Liver (tissue), 9 donors: ENCODE data around the gene CYP2W1. TPM values are rescaled to one million over a fixed set of nuclear protein-coding genes. Genes with fewer than 3 reads are reported as not detected.

Source experiments
- DNase-seq: peaks from one replicate; pipeline ENCODE4 v3.0.0-alpha.2; 2017; ENCODE audit warnings: low spot score
- H3K27ac ChIP-seq, 2 donors: one replicate each; pipeline ENCODE4 v1.7.0; 2013; ENCODE audit warnings: inconsistent platforms in 2 of 2, low read length in 2 of 2, control low read depth in 1 of 2, low read depth in 1 of 2, mild to moderate bottlenecking in 1 of 2
- H3K27me3 ChIP-seq, 4 donors: one replicate each; pipeline versions ENCODE4 v1.6.1 to v1.7.0; 2013; ENCODE audit warnings: low read length in 3 of 4, inconsistent platforms in 1 of 4, mild to moderate bottlenecking in 1 of 4, moderate library complexity in 1 of 4; ENCODE audit not compliant: control insufficient read depth in 4 of 4, insufficient read depth in 4 of 4
- H3K36me3 ChIP-seq, 4 donors: one replicate each; pipeline versions ENCODE4 v1.6.1 to v1.7.0; 2013; ENCODE audit warnings: low read length in 3 of 4, mild to moderate bottlenecking in 3 of 4, low read depth in 1 of 4, moderate library complexity in 1 of 4; ENCODE audit not compliant: control insufficient read depth in 4 of 4, insufficient read depth in 3 of 4
- H3K4me1 ChIP-seq, 4 donors: one replicate each; pipeline versions ENCODE4 v1.6.1 to v1.7.0; 2013; ENCODE audit warnings: low read length in 3 of 4, mild to moderate bottlenecking in 3 of 4, moderate library complexity in 1 of 4; ENCODE audit not compliant: control insufficient read depth in 4 of 4, insufficient read depth in 4 of 4
- H3K4me3 ChIP-seq, 3 donors: one replicate each; pipeline versions ENCODE4 v1.6.1 to v1.7.0; 2013; ENCODE audit warnings: low read length in 3 of 3, control low read depth in 1 of 3, low read depth in 1 of 3, mild to moderate bottlenecking in 1 of 3
- H3K9ac ChIP-seq, 2 donors: one replicate each; pipeline ENCODE4 v1.7.0; 2013; ENCODE audit warnings: low read length in 2 of 2, mild to moderate bottlenecking in 2 of 2, moderate library complexity in 2 of 2, control low read depth in 1 of 2, low read depth in 1 of 2
- H3K9me3 ChIP-seq, 4 donors: one replicate each; pipeline versions ENCODE4 v1.6.1 to v1.7.0; 2013; ENCODE audit warnings: low read length in 3 of 4; ENCODE audit not compliant: control insufficient read depth in 4 of 4
- EGR1 ChIP-seq, 2 donors: IDR thresholded peaks; 2 replicates each; pipeline ENCODE4 v1.6.1; 2016 to 2018; ENCODE audit warnings: antibody characterized with exemption in 2 of 2, low read depth in 2 of 2
- FOXA1 ChIP-seq: IDR thresholded peaks from 2 replicates; pipeline ENCODE4 v1.6.1; 2016; ENCODE audit warnings: antibody characterized with exemption
- FOXA2 ChIP-seq: IDR thresholded peaks from 2 replicates; pipeline ENCODE4 v1.6.1; 2016; ENCODE audit warnings: antibody characterized with exemption
- GABPA ChIP-seq, 2 donors: IDR thresholded peaks in 1 of 2; conservative IDR thresholded peaks in 1 of 2; 2 replicates each; pipeline ENCODE4 v1.6.1; 2016; ENCODE audit warnings: antibody characterized with exemption in 2 of 2, mild to moderate bottlenecking in 1 of 2, moderate library complexity in 1 of 2
- JUND ChIP-seq, 2 donors: IDR thresholded peaks; 2 replicates each; pipeline ENCODE4 v1.6.1; 2016; ENCODE audit warnings: antibody characterized with exemption in 2 of 2
- NR2F2 ChIP-seq: IDR thresholded peaks from 2 replicates; pipeline ENCODE4 v1.6.1; 2016; ENCODE audit warnings: antibody characterized with exemption
- RXRA ChIP-seq, 2 donors: IDR thresholded peaks; 2 replicates each; pipeline ENCODE4 v1.6.1; 2017 to 2018; ENCODE audit warnings: antibody characterized with exemption in 2 of 2, mild to moderate bottlenecking in 1 of 2
- SP1 ChIP-seq: IDR thresholded peaks from 2 replicates; pipeline ENCODE4 v1.6.1; 2018; ENCODE audit warnings: antibody characterized with exemption, mild to moderate bottlenecking
- TAF1 ChIP-seq: conservative IDR thresholded peaks from 2 replicates; pipeline ENCODE4 v1.6.1; 2016; ENCODE audit warnings: antibody characterized with exemption, mild to moderate bottlenecking
- YY1 ChIP-seq: IDR thresholded peaks from 2 replicates; pipeline ENCODE4 v1.6.1; 2016; ENCODE audit warnings: antibody characterized with exemption, mild to moderate bottlenecking
- WGBS: extraction: QIAGEN DNeasy Blood & Tissue Kit; methylation state at CpG from one replicate; pipeline ENCODE4 v1.1.7; 2013; 5-methylcytosine and 5-hydroxymethylcytosine counted together
- polyA plus RNA-seq, 2 donors: library from polyadenylated mRNA; stranded (reverse) in 1 of 2; unstranded in 1 of 2; fragments of 200-250 nt in 1 of 2; fragments of >200 nt in 1 of 2; fragmentation: Nextera tagmentation in 1 of 2; extraction: Ambion mirVana in 1 of 2; gene quantifications; one replicate each; pipeline versions ENCODE4 v1.2.1 to v1.2.3, GENCODE V29; 2013 to 2015
- total RNA-seq, 2 donors: library from RNA; depleted of rRNA; stranded (reverse); fragments of >200 nt; gene quantifications; one replicate each; pipeline ENCODE4 v1.2.3, GENCODE V29; 2014
- TF ChIP-seq, protein P1 (sequence below): IDR thresholded peaks from 2 replicates; pipeline ENCODE4 v1.6.1; 2016; ENCODE audit warnings: antibody characterized with exemption, mild to moderate bottlenecking
- TF ChIP-seq, protein P2 (sequence below): IDR thresholded peaks from 2 replicates; pipeline ENCODE4 v1.6.1; 2016; ENCODE audit warnings: antibody characterized with exemption
- TF ChIP-seq, protein P3 (sequence below): IDR thresholded peaks from 2 replicates; pipeline ENCODE4 v1.6.1; 2016; ENCODE audit warnings: antibody characterized with exemption
- TF ChIP-seq, protein P4 (sequence below): IDR thresholded peaks from 2 replicates; pipeline ENCODE4 v1.6.1; 2016; ENCODE audit warnings: antibody characterized with exemption
- TF ChIP-seq, protein P5 (sequence below): fragments of 150-350 bp; IDR thresholded peaks from 2 replicates; pipeline ENCODE4 v1.5.1; 2017; ENCODE audit warnings: improper control_type of control experiment, low read depth, low read length; ENCODE audit not compliant: missing input control
- donor health status: healthy.
- donor health status: healthy.
- donor health status: healthy.
- donor health status: healthy.
- donor health status: healthy.

CYP2W1 gene
- total and polyA plus RNA-seq, 4 donors = 0.28 TPM; not detected in 3

DNA sequence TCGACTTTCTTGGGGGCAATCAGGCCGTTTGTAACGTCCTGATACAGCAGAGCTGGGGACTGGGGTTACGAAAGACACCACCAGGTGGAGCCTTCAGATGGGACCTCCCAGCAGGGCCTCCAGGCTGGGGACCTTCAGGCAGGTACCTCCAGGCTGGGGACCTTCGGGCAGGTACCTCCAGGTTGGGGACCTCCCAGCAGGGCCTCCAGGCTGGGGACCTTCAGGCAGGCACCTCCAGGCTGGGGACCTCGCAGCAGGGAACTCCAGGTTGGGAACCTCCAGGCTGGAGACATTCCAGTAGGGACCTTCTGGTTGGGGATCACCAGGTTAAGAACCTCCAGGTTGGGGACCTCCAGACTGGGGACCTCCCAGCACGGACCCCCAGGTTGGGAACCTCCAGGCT lies 37.9 kb downstream of the CYP2W1 start:
- DNase-seq = no peak
- Histone ChIP-seq H3K27ac (no peak overlapping the region), H3K4me1 (no peaks in the 10 kb centered on the region), H3K27me3 (no peaks in the 10 kb centered on the region), H3K9me3 (no peaks in the 10 kb centered on the region), H3K9ac (no peak overlapping the region), H3K36me3 (peaks cover 0 to 5% (median 0%) of the 10 kb centered on the region in 4 donors), H3K4me3 (no peak overlapping the region)
- WGBS = 87% methylated on average over 7 of the region's 7 CpGs
- TF ChIP-seq RXRA (IDR thresholded peaks at IDR 0.05) (no peak), JUND (IDR thresholded peaks at IDR 0.05) (no peak), SP1 (no peak), YY1 (no peak), GABPA (IDR thresholded peaks at IDR 0.05 in 1 of 2, conservative IDR thresholded peaks at IDR 0.05 in 1 of 2) (no peak), NR2F2 (no peak), FOXA2 (no peak), FOXA1 (no peak)
- TF ChIP-seq, protein P1, sequence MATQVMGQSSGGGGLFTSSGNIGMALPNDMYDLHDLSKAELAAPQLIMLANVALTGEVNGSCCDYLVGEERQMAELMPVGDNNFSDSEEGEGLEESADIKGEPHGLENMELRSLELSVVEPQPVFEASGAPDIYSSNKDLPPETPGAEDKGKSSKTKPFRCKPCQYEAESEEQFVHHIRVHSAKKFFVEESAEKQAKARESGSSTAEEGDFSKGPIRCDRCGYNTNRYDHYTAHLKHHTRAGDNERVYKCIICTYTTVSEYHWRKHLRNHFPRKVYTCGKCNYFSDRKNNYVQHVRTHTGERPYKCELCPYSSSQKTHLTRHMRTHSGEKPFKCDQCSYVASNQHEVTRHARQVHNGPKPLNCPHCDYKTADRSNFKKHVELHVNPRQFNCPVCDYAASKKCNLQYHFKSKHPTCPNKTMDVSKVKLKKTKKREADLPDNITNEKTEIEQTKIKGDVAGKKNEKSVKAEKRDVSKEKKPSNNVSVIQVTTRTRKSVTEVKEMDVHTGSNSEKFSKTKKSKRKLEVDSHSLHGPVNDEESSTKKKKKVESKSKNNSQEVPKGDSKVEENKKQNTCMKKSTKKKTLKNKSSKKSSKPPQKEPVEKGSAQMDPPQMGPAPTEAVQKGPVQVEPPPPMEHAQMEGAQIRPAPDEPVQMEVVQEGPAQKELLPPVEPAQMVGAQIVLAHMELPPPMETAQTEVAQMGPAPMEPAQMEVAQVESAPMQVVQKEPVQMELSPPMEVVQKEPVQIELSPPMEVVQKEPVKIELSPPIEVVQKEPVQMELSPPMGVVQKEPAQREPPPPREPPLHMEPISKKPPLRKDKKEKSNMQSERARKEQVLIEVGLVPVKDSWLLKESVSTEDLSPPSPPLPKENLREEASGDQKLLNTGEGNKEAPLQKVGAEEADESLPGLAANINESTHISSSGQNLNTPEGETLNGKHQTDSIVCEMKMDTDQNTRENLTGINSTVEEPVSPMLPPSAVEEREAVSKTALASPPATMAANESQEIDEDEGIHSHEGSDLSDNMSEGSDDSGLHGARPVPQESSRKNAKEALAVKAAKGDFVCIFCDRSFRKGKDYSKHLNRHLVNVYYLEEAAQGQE = no peak
- TF ChIP-seq, protein P2, sequence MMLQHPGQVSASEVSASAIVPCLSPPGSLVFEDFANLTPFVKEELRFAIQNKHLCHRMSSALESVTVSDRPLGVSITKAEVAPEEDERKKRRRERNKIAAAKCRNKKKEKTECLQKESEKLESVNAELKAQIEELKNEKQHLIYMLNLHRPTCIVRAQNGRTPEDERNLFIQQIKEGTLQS = no peak
- TF ChIP-seq, protein P3, sequence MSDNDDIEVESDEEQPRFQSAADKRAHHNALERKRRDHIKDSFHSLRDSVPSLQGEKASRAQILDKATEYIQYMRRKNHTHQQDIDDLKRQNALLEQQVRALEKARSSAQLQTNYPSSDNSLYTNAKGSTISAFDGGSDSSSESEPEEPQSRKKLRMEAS = no peak
- TF ChIP-seq, protein P4, sequence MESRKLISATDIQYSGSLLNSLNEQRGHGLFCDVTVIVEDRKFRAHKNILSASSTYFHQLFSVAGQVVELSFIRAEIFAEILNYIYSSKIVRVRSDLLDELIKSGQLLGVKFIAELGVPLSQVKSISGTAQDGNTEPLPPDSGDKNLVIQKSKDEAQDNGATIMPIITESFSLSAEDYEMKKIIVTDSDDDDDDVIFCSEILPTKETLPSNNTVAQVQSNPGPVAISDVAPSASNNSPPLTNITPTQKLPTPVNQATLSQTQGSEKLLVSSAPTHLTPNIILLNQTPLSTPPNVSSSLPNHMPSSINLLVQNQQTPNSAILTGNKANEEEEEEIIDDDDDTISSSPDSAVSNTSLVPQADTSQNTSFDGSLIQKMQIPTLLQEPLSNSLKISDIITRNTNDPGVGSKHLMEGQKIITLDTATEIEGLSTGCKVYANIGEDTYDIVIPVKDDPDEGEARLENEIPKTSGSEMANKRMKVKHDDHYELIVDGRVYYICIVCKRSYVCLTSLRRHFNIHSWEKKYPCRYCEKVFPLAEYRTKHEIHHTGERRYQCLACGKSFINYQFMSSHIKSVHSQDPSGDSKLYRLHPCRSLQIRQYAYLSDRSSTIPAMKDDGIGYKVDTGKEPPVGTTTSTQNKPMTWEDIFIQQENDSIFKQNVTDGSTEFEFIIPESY = no peak
- TF ChIP-seq, protein P5, sequence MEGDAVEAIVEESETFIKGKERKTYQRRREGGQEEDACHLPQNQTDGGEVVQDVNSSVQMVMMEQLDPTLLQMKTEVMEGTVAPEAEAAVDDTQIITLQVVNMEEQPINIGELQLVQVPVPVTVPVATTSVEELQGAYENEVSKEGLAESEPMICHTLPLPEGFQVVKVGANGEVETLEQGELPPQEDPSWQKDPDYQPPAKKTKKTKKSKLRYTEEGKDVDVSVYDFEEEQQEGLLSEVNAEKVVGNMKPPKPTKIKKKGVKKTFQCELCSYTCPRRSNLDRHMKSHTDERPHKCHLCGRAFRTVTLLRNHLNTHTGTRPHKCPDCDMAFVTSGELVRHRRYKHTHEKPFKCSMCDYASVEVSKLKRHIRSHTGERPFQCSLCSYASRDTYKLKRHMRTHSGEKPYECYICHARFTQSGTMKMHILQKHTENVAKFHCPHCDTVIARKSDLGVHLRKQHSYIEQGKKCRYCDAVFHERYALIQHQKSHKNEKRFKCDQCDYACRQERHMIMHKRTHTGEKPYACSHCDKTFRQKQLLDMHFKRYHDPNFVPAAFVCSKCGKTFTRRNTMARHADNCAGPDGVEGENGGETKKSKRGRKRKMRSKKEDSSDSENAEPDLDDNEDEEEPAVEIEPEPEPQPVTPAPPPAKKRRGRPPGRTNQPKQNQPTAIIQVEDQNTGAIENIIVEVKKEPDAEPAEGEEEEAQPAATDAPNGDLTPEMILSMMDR = no peak

DNA sequence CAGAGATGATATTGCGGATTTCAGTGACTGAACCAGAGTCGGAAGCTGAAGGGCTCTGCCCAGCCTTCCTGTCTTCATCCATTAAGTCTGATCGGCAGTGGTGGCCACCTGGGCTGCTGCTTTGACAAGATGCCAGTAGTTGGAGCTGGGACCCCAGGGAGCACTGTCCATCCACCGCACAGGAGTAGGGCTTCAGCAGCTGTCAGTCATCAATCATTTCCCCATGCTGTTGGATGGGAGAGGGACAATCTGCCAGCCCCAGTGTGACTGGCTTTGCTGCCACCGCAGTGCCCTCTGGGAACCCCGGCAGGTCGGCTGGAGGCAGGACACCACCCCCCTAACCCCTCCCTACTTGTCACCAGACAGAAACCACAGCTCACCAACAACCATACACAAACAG lies 38.4 kb downstream of the CYP2W1 start:
- H3K27ac ChIP-seq = no peak overlapping the region
- H3K9me3 ChIP-seq = no peaks in the 10 kb centered on the region
- TF ChIP-seq, protein P3 = no peak
- TF ChIP-seq NR2F2 = no peak
- no peak for TF ChIP-seq FOXA1
- no peak for TF ChIP-seq TAF1
- TF ChIP-seq JUND (IDR thresholded peaks at IDR 0.05) = no peak
- TF ChIP-seq, protein P5 = no peak
- TF ChIP-seq RXRA (IDR thresholded peaks at IDR 0.05) = no peak
- no peak for TF ChIP-seq YY1
- TF ChIP-seq EGR1 (IDR thresholded peaks at IDR 0.05; ENCODE audit: low read depth in 2 of 2) = no peak
- TF ChIP-seq, protein P2 = no peak
- 98% methylated on average over 7 of the region's 7 CpGs for WGBS
- H3K4me3 ChIP-seq = no peak overlapping the region
- no peak for DNase-seq
- H3K36me3 ChIP-seq = peaks cover 0 to 9% (median 0%) of the 10 kb centered on the region in 4 donors
- no peaks in the 10 kb centered on the region for H3K4me1 ChIP-seq
- H3K27me3 ChIP-seq = no peaks in the 10 kb centered on the region
- H3K9ac ChIP-seq = no peak overlapping the region
